NOMO-1 treated with DMSO at 0.1 percent for 48 hours (cell line): ENCODE data around the gene BCL6B.

Experiments
- DNase-seq: peaks from one replicate; lab custom pipeline; 2025; ENCODE audit not compliant: unreplicated experiment; lab: John Stamatoyannopoulos, UW

The BCL6B gene

GRCh38 chr17:7007143-7007542 lies 15.7 kb upstream of the BCL6B start:
- DNase-seq = no peak

- DNase-seq = no peak
These were observed 12.3 kb upstream of the BCL6B start for GRCh38 chr17:7010523-7010922.

- no peak for DNase-seq
These were observed 11.4 kb upstream of the BCL6B start for GRCh38 chr17:7011415-7011814.

- DNase-seq = no peak
These were observed 11.0 kb upstream of the BCL6B start for GRCh38 chr17:7011942-7012254.

GRCh38 chr17:7014261-7014994 lies 8.4 kb upstream of the BCL6B start:
- peak; percentile 98 for DNase-seq

- no peak for DNase-seq
These were observed 7.6 kb upstream of the BCL6B start for GRCh38 chr17:7014995-7015958.

GRCh38 chr17:7016418-7016817 lies 6.4 kb upstream of the BCL6B start:
- no peak for DNase-seq

GRCh38 chr17:7016886-7017826 lies 5.7 kb upstream of the BCL6B start:
- no peak for DNase-seq

GRCh38 chr17:7017827-7018200 lies 5.0 kb upstream of the BCL6B start:
- no peak for DNase-seq

GRCh38 chr17:7018331-7018964 lies 4.4 kb upstream of the BCL6B start:
- no peak for DNase-seq

- DNase-seq = no peak
These were observed 3.5 kb upstream of the BCL6B start for GRCh38 chr17:7019367-7019766.

GRCh38 chr17:7019839-7020519 lies 2.9 kb upstream of the BCL6B start:
- DNase-seq = no peak

- DNase-seq = no peak
These were observed 1.8 kb upstream of the BCL6B start for GRCh38 chr17:7020894-7021664.

- peak; percentile 71 for DNase-seq
These were observed 664 bp upstream of the BCL6B start for GRCh38 chr17:7021993-7022778.

- peak; percentile 69 for DNase-seq
These were observed 939 bp downstream of the BCL6B start for GRCh38 chr17:7023576-7024401.

- DNase-seq = no peak
These were observed 1.5 kb downstream of the BCL6B start for GRCh38 chr17:7024402-7024785.

- DNase-seq = no peak
These were observed 2.4 kb downstream of the BCL6B start for GRCh38 chr17:7025245-7025644.
